Activated naive CD4-positive, alpha-beta T cell treated with Interleukin-2 at 50 U/mL for 16 hours (primary cell): Measurements from ENCODE around the gene HOXC9.
A peak's percentile ranks its signal among the peaks of the same experiment; 100 is the strongest.

Experiments
- DNase-seq: peaks from one replicate; pipeline ENCODE4 v3.0.0-alpha.2; 2020

Gene HOXC9

GRCh38 chr12:53976823-53977595 lies 23.0 kb upstream of the HOXC9 start:
- no peak for DNase-seq

DNA sequence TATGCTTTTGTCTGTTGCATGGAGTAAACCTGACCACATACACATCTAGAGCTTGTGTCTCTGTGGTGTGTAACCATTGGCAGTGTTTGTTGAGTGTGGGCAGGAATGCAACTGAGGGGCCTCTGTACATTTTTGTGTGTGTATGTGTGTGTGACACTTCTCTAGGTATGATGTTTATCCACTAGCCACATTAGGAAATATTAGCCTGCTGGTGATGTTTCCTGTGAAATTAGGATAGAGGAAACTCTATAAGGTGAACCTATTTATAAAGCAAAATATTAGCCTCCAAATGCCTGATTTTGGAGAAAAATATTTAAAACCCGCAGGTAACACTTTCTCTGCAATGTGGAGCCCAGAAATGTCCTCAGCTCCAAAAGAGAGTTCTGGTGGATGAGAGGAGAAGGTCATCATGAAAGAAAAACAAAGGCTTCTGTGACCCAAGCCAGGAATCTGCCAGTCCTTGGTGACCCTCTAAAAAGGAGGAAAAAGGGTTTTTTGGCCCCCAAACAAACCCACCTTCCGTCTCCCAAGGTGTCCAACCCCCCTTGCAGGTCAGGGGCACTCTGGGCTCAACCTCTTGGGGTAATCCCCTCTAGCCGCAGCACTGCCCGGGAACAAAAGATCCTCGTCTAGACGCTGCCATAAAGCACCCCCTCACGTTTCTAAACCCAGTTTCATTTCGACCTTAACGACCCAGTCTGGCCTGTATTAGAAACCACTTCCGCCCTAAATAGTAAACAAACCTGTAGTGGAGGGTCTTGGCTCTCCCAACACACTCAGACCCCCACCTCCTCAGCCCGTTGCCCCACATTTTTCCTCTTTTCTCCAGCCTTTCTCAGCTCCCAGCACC lies 22.1 kb upstream of the HOXC9 start:
- DNase-seq: no peak

DNA sequence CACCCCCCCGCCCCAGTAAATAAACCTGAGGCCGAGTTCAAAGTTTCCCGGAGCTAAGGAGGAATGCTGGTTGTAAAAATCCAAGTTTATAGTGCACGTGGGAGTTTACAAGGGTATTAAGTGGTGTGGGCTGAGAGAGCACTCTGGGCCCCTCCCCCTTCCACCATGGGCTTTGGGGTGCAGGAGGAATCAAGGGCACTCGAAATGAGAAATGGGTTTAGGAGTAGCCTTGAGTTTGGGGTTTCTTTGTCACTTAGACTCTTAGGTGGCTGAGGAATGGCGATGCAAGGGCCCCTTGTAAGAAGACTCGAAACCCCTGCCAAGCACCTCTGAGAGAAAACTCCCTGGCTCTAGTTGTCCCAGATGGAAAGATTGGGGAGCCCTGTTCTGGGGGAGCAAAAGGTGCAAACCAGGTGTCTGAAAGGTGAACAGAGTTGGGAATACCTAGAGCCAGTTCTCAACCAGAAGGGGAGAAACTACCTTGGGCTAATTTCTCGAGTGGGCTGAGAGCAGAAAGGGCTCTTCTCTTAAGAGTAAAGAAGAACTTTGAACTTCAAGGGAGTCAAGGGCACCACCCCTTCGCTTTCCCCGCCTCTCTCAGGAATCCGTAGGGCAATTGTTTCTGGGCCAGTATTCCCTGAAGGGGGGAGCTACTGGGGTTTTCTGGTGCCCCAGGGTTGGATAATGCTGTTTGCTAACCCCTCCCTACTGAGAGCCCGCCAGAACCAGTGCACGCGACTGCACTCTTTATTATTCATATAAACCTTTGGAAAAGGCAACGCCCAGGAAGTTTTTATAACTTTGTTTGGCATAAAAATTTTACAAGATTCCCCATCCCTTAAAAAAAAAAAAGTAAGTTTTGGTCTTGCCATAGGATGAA lies 21.2 kb upstream of the HOXC9 start:
- DNase-seq: no peak

- DNase-seq: no peak
Measured at GRCh38 chr12:53980104-53980801, 19.7 kb upstream of the HOXC9 start.

DNA sequence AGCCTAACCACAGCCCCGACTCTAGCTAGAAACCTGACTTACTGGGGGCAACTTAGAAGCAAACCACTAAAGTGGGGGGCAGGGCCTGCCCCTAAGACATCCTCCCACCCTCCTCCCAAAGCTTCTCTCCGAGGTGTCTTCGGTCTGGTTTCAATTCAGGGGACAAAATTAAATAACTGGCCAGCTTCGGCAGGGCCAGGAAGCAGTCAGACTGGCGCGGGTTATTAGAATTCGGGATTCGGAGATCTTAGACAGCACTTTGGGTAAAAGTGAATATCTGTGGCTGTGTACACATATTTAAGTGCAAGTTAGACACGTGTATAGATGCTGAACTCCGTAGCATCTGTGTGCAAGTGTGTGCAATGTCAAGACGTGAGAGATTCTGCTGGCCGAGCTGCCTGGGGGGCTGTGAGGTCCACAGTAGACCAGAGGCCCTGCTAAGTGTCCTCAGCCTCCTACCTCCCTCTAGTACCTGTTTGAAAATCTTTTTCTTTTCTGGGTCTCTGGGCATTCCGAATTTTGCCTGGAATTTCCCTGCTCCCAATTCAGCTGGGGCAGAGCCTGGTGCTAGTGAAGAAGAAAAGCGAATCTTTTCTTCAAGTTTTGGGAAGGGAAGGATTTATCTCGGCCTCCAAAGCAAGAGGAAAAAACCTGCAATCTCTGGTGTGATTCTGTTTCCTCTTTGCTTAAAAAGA lies 19.0 kb upstream of the HOXC9 start:
- no peak for DNase-seq

DNA sequence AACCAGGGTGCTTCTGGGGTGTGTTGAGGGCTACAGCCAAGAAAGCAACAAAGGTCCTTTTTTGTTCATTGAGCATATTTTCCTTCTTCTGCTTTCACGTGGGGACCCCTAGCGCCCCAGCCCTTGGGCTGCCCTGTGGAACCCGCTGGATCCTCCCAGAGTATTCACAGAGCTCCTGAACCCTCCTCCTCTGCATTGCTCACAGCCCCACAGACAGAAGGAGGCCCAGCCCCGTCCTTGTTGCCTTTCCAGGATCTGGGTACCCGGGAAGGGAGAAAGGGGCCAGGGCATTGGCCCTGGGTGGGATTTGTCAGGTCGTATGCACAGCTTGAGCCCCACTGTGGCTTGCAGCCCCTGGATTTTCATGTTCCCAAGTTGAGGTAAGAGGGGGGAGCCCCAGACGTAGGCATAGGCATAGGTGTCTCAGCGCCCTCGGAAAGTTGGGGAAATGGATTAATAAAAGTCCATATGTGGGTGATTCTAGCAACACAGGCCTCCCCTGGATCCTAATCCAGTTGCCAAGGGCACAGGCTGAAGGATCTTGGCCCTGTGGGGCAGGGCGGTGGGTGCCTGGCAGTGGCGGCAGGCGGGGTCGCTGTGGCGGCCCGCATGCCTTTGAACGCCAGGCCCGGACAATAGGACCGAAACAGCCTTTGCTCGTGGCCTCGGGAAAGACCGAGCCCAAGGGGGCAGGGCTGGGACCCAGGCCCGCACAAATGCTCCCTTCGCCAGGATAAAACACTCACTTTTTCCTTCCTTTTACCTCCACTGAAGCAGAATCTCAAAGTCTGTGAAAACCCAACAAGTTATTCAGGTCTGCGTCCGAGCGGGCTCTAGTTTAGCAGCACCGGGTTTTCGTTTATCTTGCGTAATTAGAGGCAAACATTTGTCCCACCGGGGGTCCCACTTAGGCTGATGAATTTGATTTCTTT lies 18.1 kb upstream of the HOXC9 start:
- no peak for DNase-seq

- no peak for DNase-seq
Measured at GRCh38 chr12:53982648-53983567, 17.1 kb upstream of the HOXC9 start.

GRCh38 chr12:53983568-53983949 lies 16.4 kb upstream of the HOXC9 start:
- no peak for DNase-seq

DNA sequence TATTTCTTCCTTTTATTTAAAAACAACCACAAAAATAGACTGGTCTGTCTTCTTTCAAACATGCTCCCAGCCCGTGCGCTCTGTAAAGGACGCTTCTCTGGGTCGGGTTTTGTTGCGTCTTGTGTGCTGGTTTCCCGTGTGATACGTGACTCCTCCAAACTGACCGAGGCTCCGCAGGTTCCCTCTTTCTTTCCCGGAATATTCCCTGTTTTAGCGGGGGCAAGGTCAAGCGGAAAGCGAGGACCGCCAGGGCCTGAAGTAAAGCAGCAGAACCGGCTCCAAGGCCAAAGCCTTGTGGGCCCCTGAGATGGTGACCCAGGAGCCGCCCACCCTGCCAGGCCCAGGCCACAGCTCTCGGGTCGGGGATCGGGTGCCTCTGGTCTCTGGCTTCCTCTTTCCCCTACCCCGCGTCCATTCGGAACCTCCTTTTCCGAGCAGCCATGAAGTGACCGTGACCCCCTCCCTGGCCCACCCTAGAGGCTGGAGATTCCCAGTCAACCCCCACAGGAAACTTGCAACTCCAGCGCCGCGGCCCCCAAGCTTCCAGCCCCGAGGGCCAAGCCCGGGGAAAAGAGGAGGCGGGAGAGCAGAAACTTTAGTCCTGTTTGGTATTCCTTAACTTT lies 15.9 kb upstream of the HOXC9 start:
- no peak for DNase-seq

DNA sequence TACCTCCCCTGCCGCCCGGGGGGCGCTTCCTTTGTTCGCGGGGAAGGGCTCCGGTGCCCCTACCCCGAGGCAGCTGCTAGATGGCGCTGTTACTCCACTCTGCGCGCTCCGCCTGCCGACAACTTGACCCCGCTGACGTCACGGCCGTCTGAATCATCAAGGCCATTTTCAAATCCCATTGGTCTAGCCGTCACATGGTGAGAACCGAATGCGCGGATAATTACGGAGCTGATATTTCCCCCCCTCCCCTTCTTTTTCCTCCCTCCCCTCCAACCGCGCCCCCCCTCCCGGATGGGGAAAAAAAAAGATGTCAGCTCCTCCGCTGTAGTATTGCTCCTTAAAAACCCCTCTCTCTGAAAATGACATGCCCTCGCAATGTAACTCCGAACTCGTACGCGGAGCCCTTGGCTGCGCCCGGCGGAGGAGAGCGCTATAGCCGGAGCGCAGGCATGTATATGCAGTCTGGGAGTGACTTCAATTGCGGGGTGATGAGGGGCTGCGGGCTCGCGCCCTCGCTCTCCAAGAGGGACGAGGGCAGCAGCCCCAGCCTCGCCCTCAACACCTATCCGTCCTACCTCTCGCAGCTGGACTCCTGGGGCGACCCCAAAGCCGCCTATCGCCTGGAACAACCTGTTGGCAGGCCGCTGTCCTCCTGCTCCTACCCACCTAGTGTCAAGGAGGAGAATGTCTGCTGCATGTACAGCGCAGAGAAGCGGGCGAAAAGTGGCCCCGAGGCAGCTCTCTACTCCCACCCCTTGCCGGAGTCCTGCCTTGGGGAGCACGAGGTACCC lies 14.9 kb upstream of the HOXC9 start, which contains the start of gene HOXC10:
Gene HOXC10, plus strand, starts transcription at position 246 of the 791 bp plus-strand sequence. Its CDS starts 114 bp downstream, at position 360.
- DNase-seq: peak; percentile 71

GRCh38 chr12:53985692-53985993 lies 14.3 kb upstream of the HOXC9 start:
- DNase-seq: no peak

DNA sequence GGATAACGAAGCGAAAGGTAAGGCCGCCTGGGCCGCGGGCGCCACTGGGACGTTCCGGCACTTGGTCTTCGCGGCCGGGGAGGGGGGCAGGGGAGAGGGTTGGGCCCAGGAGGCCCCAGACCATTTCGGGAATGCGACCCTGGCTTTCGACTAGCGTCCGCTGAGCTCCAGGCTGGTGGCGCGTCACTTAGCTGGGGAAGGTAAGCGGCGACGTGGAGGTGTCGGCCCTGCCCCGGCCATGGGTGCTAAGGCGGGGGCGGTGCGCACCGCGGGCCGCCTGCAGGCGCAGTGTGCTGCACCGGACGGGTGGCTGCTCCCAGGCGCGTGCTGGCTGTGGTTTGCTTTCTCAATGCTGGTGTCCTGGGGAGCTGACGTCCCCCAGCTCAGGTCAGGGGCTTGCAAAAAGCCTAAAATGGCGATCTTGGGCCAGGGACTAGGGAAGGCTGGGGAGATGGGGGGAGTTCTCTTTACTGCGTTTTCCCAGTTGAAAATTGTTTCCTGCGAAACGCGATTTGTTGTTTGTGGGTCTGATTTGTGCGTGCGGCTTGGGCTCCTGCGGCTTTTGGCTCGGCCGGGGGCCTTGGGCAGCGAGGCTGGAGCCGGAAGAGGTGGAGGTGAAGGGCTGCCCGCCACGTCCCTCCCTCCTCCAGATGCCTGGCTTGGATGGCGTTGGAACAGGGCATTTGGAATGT lies 13.8 kb upstream of the HOXC9 start:
- no peak for DNase-seq

DNA sequence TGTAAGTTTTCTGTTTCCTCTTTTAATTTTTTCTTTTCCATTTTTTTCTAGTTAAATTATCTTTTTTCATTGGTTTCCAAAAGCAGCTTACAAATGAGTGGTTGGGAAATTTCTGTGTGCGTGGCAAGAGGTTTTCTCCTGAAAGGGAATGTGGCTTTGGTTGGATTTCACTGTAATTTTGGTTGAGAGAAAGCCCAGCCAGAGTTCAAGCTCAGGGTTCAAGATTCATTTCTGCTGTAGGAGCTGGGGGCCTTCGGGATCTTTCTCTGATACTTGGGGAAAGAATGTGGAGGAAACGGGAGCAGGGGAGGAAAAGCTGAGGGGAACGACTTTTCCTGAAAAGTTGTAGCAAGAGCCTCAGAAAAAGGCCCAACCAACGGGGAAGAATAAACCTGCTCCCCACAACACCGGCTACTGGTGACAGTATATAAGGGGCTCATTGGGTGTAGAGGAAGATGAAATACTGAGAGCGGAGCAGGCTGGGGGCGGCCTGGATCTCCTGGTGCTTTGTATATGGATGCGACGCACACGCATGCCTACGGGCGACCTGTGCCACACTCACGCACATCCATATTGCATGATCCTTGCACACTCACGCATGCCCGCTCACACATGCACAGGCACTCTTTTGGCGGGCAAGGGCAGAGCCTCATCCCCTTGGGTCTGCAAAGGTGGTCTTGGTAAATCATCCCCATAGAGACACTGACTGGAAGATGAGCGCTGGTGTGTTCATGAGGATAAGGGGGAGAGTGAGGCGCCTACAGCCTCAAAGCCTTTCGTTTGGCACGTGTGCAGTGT lies 13.1 kb upstream of the HOXC9 start:
- no peak for DNase-seq

DNA sequence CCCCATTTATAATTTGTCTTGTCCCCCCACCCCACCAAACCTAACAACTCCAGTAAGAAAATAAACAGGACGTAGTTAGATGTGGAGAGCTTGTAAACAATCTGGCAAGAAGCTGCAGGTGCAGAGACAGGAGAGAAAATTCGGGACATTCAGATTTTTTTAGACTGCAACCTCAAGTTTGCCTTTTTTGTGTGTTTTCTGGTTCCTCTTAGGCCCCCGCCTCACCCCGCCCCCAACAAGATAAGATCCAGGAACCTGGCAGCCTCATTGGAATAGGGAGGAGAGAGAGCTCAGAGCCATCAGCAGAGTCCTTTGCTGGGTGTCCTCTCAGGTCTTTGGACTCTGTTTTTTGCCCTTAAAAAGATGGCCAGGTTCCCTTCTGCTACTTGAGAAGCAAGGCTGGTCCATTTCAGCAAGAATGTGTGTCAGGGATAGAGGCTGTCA lies 12.2 kb upstream of the HOXC9 start:
- no peak for DNase-seq

GRCh38 chr12:53988541-53989226 lies 11.3 kb upstream of the HOXC9 start:
- no peak for DNase-seq
